ENCODE data around the gene ARHGEF10L. TPM values are rescaled to one million over a fixed set of nuclear protein-coding genes. Genes with fewer than 3 reads are reported as not detected.

ARHGEF10L gene
- total RNA-seq, 1 donor from 2014 or later = 89.8 TPM

DNA sequence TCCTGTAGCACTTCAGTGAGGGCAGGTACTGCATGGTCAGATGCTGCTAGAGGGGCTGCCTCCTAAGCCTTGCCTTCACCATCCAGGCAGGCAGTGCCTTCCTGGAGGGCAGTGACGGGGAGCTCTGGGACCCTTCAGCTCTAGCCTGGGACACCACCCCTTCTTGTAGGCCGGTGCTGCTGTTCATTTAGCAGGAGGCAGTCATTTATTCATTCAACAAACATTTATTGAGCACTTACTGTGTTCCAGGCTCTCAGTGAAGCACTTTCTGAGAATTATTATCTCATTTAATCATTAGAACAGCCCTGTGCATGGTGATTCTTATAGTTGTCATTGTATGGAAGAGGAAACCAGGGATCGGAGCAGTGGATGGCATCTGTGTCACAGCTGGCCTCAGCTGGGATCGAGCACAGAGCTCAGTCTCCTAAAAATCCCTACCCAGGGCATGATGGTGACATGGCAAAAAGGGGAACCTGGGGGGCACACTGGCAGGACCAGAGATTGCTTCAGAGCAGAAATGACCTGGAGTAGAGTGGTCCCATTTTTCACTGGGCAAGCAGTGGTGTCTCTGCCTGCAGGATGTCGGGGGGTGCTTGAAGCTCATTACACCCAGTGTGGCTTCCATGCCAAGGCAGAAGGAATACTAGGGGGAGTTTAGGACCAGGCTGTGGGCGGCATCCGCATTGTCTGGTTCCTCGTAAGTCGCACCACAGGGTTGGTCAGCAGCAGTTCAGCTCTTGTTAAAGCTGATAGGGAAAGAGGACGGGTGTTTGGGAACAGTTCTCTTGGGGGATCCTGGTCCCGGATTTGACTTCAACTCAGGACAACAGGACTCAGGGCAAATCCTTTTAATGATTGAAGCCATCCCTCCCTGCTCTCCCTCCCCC lies 28.8 kb downstream of the ARHGEF10L start:
- H3K27me3 Mint-ChIP-seq (ENCODE audit: unreplicated experiment) = peaks cover 17% of the 10 kb centered on the region
- peak overlapping the region; percentile 4 for H3K4me3 Mint-ChIP-seq (ENCODE audit: unreplicated experiment)
- H3K36me3 Mint-ChIP-seq (ENCODE audit: unreplicated experiment) = no peaks in the 10 kb centered on the region
- H3K27ac Mint-ChIP-seq (ENCODE audit: unreplicated experiment) = no peak overlapping the region
- H3K4me1 Mint-ChIP-seq (ENCODE audit: low read depth, unreplicated experiment) = peaks cover 63% of the 10 kb centered on the region
- DNase-seq = no peak
- TF ChIP-seq, protein P1, sequence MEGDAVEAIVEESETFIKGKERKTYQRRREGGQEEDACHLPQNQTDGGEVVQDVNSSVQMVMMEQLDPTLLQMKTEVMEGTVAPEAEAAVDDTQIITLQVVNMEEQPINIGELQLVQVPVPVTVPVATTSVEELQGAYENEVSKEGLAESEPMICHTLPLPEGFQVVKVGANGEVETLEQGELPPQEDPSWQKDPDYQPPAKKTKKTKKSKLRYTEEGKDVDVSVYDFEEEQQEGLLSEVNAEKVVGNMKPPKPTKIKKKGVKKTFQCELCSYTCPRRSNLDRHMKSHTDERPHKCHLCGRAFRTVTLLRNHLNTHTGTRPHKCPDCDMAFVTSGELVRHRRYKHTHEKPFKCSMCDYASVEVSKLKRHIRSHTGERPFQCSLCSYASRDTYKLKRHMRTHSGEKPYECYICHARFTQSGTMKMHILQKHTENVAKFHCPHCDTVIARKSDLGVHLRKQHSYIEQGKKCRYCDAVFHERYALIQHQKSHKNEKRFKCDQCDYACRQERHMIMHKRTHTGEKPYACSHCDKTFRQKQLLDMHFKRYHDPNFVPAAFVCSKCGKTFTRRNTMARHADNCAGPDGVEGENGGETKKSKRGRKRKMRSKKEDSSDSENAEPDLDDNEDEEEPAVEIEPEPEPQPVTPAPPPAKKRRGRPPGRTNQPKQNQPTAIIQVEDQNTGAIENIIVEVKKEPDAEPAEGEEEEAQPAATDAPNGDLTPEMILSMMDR (IDR thresholded peaks at IDR 0.05; ENCODE audit: partially characterized antibody, unreplicated experiment) = no peak
- peaks cover 13% of the 10 kb centered on the region for H3K9me3 Mint-ChIP-seq (ENCODE audit: unreplicated experiment)

DNA sequence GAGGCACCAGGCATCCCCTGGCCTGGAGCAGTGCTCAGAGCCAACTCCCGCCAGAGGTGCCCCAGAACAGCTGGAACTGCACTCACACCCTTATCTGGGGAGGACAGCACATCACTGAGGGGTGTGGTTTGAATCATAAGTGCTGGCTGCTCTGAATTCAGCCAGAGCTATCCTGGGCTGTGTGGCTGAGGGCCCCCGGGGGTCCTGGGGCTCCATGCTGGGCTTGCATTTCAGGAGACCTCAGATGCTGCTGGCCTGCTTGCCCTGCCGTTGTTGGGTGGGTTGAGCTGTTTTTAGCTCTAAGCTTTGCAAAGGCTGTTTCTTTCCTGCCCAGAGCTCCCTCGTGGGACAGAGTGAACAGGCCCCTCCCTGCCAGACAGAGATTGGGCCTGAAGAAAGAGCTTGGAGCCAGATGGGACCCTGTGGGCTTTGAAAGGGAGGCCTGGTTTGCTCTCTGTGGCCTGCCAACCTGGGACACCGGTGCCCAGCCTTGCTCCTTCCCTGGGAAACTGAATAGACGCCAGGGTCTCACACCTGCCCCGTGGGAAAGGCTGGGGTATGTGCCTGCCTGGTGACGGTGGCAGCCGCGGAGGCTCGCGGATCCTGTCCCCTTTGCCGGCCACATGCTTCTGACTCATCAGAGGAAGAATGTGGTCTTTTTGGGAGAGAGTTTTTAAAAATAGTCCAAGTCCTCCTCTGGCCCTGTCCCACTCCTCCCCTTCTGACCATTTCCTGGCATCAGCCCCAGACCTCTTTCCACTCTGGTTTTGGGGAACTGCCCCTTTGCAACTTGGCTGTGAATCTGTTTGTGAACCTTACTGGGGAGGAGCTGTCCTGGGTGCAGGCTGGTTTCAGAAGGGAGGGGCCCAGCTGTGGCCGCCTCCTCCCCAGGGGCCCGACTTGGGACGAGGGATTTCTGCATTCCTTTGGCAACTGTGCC lies 30.0 kb downstream of the ARHGEF10L start:
- Mint-ChIP-seq H3K27me3 (ENCODE audit: unreplicated experiment) (peaks cover 17% of the 10 kb centered on the region), H3K4me1 (ENCODE audit: low read depth, unreplicated experiment) (peaks cover 62% of the 10 kb centered on the region), H3K4me3 (ENCODE audit: unreplicated experiment) (no peak overlapping the region), H3K36me3 (ENCODE audit: unreplicated experiment) (no peaks in the 10 kb centered on the region), H3K27ac (ENCODE audit: unreplicated experiment) (peak overlapping the region; percentile 59), H3K9me3 (ENCODE audit: unreplicated experiment) (peaks cover 13% of the 10 kb centered on the region)
- TF ChIP-seq, protein P1 (IDR thresholded peaks at IDR 0.05; ENCODE audit: partially characterized antibody, unreplicated experiment) = no peak
- DNase-seq = no peak

DNA sequence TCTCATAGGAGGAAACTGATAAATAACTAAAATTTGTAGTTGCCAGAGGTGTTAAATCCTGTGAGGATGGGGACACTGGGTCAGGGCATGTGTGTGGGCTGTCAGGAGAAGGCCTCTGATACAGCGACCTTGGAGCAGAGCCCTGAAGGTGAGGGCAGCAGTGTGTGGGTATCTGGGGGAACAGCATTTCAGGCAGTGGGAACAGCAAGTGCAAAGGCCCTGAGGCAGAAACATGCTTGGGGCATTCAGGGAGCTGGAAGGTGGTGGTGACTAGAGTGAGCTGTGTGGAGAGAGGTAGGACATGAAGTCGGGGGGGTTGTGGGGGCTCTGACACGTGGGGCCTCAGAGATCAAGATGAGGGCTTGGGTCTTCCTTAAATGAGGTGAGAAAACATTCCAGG lies 30.7 kb downstream of the ARHGEF10L start:
- peaks cover 17% of the 10 kb centered on the region for H3K27me3 Mint-ChIP-seq (ENCODE audit: unreplicated experiment)
- TF ChIP-seq, protein P1 (IDR thresholded peaks at IDR 0.05; ENCODE audit: partially characterized antibody, unreplicated experiment) = no peak
- peak overlapping the region; percentile 40 for H3K27ac Mint-ChIP-seq (ENCODE audit: unreplicated experiment)
- H3K9me3 Mint-ChIP-seq (ENCODE audit: unreplicated experiment) = peaks cover 13% of the 10 kb centered on the region
- H3K4me1 Mint-ChIP-seq (ENCODE audit: low read depth, unreplicated experiment) = peaks cover 66% of the 10 kb centered on the region
- no peaks in the 10 kb centered on the region for H3K36me3 Mint-ChIP-seq (ENCODE audit: unreplicated experiment)
- DNase-seq = no peak
- H3K4me3 Mint-ChIP-seq (ENCODE audit: unreplicated experiment) = no peak overlapping the region

DNA sequence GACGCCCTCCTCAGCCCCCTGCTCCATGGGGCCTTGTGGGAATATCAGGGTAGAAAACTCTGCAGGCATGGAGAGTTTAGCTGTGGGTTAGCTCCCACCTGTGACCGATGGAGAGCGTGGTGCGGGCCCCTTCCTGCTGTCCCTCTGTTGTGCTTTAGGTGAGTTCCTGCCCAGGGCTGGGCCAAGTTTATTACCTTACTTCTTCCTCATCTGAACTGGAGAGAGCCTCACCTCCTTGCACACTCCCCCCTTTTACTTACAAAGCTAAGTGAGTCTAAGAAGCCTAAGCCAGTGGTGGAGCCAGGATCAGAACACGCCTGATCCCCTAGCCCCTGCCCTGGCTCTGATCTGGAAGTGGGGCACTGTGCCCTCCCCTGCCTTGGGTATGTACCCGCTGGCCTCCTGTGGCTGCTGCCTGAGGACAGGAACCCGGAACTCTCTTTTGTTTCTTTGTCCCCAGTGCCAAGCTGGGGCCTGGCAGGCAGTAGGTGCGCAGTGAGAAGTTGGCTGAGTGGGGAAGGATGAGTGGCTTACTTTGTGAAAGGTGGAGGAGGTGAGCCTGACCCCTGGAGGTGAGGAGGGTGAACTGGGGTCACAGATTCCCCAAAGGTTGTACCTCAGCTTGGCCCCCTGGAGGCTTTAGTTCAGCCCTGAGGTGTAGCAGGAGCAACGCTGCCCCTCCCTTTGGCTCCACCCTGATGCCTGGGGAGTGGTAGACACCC lies 32.9 kb downstream of the ARHGEF10L start:
- TF ChIP-seq, protein P1 (IDR thresholded peaks at IDR 0.05; ENCODE audit: partially characterized antibody, unreplicated experiment) = peak; percentile 39
- Mint-ChIP-seq H3K36me3 (ENCODE audit: unreplicated experiment) (no peaks in the 10 kb centered on the region), H3K27me3 (ENCODE audit: unreplicated experiment) (peaks cover 19% of the 10 kb centered on the region), H3K27ac (ENCODE audit: unreplicated experiment) (peak overlapping the region; percentile 33), H3K4me3 (ENCODE audit: unreplicated experiment) (no peak overlapping the region), H3K4me1 (ENCODE audit: low read depth, unreplicated experiment) (peaks cover 51% of the 10 kb centered on the region), H3K9me3 (ENCODE audit: unreplicated experiment) (peaks cover 14% of the 10 kb centered on the region)
- DNase-seq = no peak

Measured in glutamatergic neuron (in vitro differentiated cells).